Measurements from ENCODE around the gene PLA2G1B.

PLA2G1B gene

GRCh38 chr12:120367233-120367923 lies 39.8 kb upstream of the PLA2G1B start:
- Histone ChIP-seq H3K27me3 (ENCODE audit: control insufficient read depth, insufficient read depth, low read length) (peaks cover 6% of the 10 kb centered on the region; the same call in 1 of the 2 replicates), H3K4me3 (ENCODE audit: low read length) (peak overlapping the region; percentile 64; the same call in 1 of the 2 replicates), H3K36me3 (ENCODE audit: control insufficient read depth, insufficient read depth, low read length) (0 out of 2 replicates have a peak, but pooled peaks cover 4% of the 10 kb centered on the region), H3K4me1 (ENCODE audit: control insufficient read depth, insufficient read depth, low read length) (peaks cover 6% of the 10 kb centered on the region; the same call in 1 of the 2 replicates), H3K9me3 (ENCODE audit: control insufficient read depth, insufficient read depth, low read length) (no peaks in the 10 kb centered on the region), H3K27ac (ENCODE audit: low read length) (no peak overlapping the region)
- no peak for DNase-seq (ENCODE audit: low read depth, low spot score)
- no CpG with 5 or more reads among the region's 10 CpGs for WGBS (ENCODE audit: insufficient coverage, insufficient read length)

GRCh38 chr12:120366845-120367232 lies 39.3 kb upstream of the PLA2G1B start:
- H3K36me3 ChIP-seq (ENCODE audit: control insufficient read depth, insufficient read depth, low read length): 0 out of 2 replicates have a peak, but pooled peaks cover 4% of the 10 kb centered on the region
- no peak for DNase-seq (ENCODE audit: low read depth, low spot score)
- no peak overlapping the region for H3K27ac ChIP-seq (ENCODE audit: low read length)
- H3K4me3 ChIP-seq (ENCODE audit: low read length): no peak overlapping the region
- no CpG with 5 or more reads among the region's 7 CpGs for WGBS (ENCODE audit: insufficient coverage, insufficient read length)
- peaks cover 11% of the 10 kb centered on the region; the same call in 1 of the 2 replicates for H3K4me1 ChIP-seq (ENCODE audit: control insufficient read depth, insufficient read depth, low read length)
- no peaks in the 10 kb centered on the region for H3K9me3 ChIP-seq (ENCODE audit: control insufficient read depth, insufficient read depth, low read length)
- peaks cover 6% of the 10 kb centered on the region; the same call in 1 of the 2 replicates for H3K27me3 ChIP-seq (ENCODE audit: control insufficient read depth, insufficient read depth, low read length)

GRCh38 chr12:120366341-120366705 lies 38.7 kb upstream of the PLA2G1B start:
- H3K36me3 ChIP-seq (ENCODE audit: control insufficient read depth, insufficient read depth, low read length): 0 out of 2 replicates have a peak, but pooled peaks cover 4% of the 10 kb centered on the region
- WGBS (ENCODE audit: insufficient coverage, insufficient read length): no CpG with 5 or more reads among the region's 7 CpGs
- peaks cover 11% of the 10 kb centered on the region; the same call in 1 of the 2 replicates for H3K4me1 ChIP-seq (ENCODE audit: control insufficient read depth, insufficient read depth, low read length)
- no peak overlapping the region for H3K27ac ChIP-seq (ENCODE audit: low read length)
- no peak overlapping the region for H3K4me3 ChIP-seq (ENCODE audit: low read length)
- H3K9me3 ChIP-seq (ENCODE audit: control insufficient read depth, insufficient read depth, low read length): no peaks in the 10 kb centered on the region
- DNase-seq (ENCODE audit: low read depth, low spot score): no peak
- peaks cover 4% of the 10 kb centered on the region; the same call in 1 of the 2 replicates for H3K27me3 ChIP-seq (ENCODE audit: control insufficient read depth, insufficient read depth, low read length)

GRCh38 chr12:120365675-120366340 lies 38.2 kb upstream of the PLA2G1B start:
- 0 out of 2 replicates have a peak, but pooled peaks cover 4% of the 10 kb centered on the region for H3K36me3 ChIP-seq (ENCODE audit: control insufficient read depth, insufficient read depth, low read length)
- no peak overlapping the region for H3K4me3 ChIP-seq (ENCODE audit: low read length)
- no peak overlapping the region for H3K27ac ChIP-seq (ENCODE audit: low read length)
- H3K4me1 ChIP-seq (ENCODE audit: control insufficient read depth, insufficient read depth, low read length): peaks cover 11% of the 10 kb centered on the region; the same call in 1 of the 2 replicates
- no CpG with 5 or more reads among the region's 13 CpGs for WGBS (ENCODE audit: insufficient coverage, insufficient read length)
- no peak for DNase-seq (ENCODE audit: low read depth, low spot score)
- no peaks in the 10 kb centered on the region for H3K9me3 ChIP-seq (ENCODE audit: control insufficient read depth, insufficient read depth, low read length)
- H3K27me3 ChIP-seq (ENCODE audit: control insufficient read depth, insufficient read depth, low read length): peaks cover 4% of the 10 kb centered on the region; the same call in 1 of the 2 replicates

GRCh38 chr12:120364487-120364886 lies 36.9 kb upstream of the PLA2G1B start:
- Histone ChIP-seq H3K27ac (ENCODE audit: low read length) (no peak overlapping the region), H3K4me3 (ENCODE audit: low read length) (no peak overlapping the region), H3K27me3 (ENCODE audit: control insufficient read depth, insufficient read depth, low read length) (no peaks in the 10 kb centered on the region), H3K9me3 (ENCODE audit: control insufficient read depth, insufficient read depth, low read length) (no peaks in the 10 kb centered on the region), H3K36me3 (ENCODE audit: control insufficient read depth, insufficient read depth, low read length) (0 out of 2 replicates have a peak, but pooled peaks cover 4% of the 10 kb centered on the region), H3K4me1 (ENCODE audit: control insufficient read depth, insufficient read depth, low read length) (peaks cover 9% of the 10 kb centered on the region; the same call in 1 of the 2 replicates)
- WGBS (ENCODE audit: insufficient coverage, insufficient read length): no CpG with 5 or more reads among the region's 6 CpGs
- DNase-seq (ENCODE audit: low read depth, low spot score): no peak

GRCh38 chr12:120363274-120363855 lies 35.8 kb upstream of the PLA2G1B start:
- no CpG with 5 or more reads among the region's 9 CpGs for WGBS (ENCODE audit: insufficient coverage, insufficient read length)

GRCh38 chr12:120362516-120363273 lies 35.1 kb upstream of the PLA2G1B start:
- H3K36me3 ChIP-seq (ENCODE audit: control insufficient read depth, insufficient read depth, low read length): 0 out of 2 replicates have a peak, but pooled peaks cover 4% of the 10 kb centered on the region
- H3K9me3 ChIP-seq (ENCODE audit: control insufficient read depth, insufficient read depth, low read length): no peaks in the 10 kb centered on the region
- H3K4me3 ChIP-seq (ENCODE audit: low read length): no peak overlapping the region
- WGBS (ENCODE audit: insufficient coverage, insufficient read length): no CpG with 5 or more reads among the region's 14 CpGs
- H3K27me3 ChIP-seq (ENCODE audit: control insufficient read depth, insufficient read depth, low read length): no peaks in the 10 kb centered on the region
- peaks cover 13% of the 10 kb centered on the region for H3K4me1 ChIP-seq (ENCODE audit: control insufficient read depth, insufficient read depth, low read length)
- DNase-seq (ENCODE audit: low read depth, low spot score): no peak
- no peak overlapping the region for H3K27ac ChIP-seq (ENCODE audit: low read length)

More at GRCh38 chr12:120363274-120363855, 35.8 kb upstream of the PLA2G1B start:
- no peak overlapping the region for H3K27ac ChIP-seq (ENCODE audit: low read length)
- no peaks in the 10 kb centered on the region for H3K9me3 ChIP-seq (ENCODE audit: control insufficient read depth, insufficient read depth, low read length)
- H3K36me3 ChIP-seq (ENCODE audit: control insufficient read depth, insufficient read depth, low read length): 0 out of 2 replicates have a peak, but pooled peaks cover 4% of the 10 kb centered on the region
- DNase-seq (ENCODE audit: low read depth, low spot score): no peak
- no peaks in the 10 kb centered on the region for H3K27me3 ChIP-seq (ENCODE audit: control insufficient read depth, insufficient read depth, low read length)
- no peak overlapping the region for H3K4me3 ChIP-seq (ENCODE audit: low read length)
- peaks cover 13% of the 10 kb centered on the region for H3K4me1 ChIP-seq (ENCODE audit: control insufficient read depth, insufficient read depth, low read length)

GRCh38 chr12:120361506-120362208 lies 34.1 kb upstream of the PLA2G1B start:
- Histone ChIP-seq H3K36me3 (ENCODE audit: control insufficient read depth, insufficient read depth, low read length) (0 out of 2 replicates have a peak, but pooled peaks cover 6% of the 10 kb centered on the region), H3K9me3 (ENCODE audit: control insufficient read depth, insufficient read depth, low read length) (no peaks in the 10 kb centered on the region), H3K27me3 (ENCODE audit: control insufficient read depth, insufficient read depth, low read length) (no peaks in the 10 kb centered on the region), H3K4me3 (ENCODE audit: low read length) (peak overlapping the region; percentile 21; the same call in 1 of the 2 replicates), H3K4me1 (ENCODE audit: control insufficient read depth, insufficient read depth, low read length) (peaks cover 13% of the 10 kb centered on the region), H3K27ac (ENCODE audit: low read length) (no peak overlapping the region)
- WGBS (ENCODE audit: insufficient coverage, insufficient read length): no CpG with 5 or more reads among the region's 56 CpGs
- DNase-seq (ENCODE audit: low read depth, low spot score): peak; percentile 81

GRCh38 chr12:120359128-120359527 lies 31.5 kb upstream of the PLA2G1B start:
- Histone ChIP-seq H3K27me3 (ENCODE audit: control insufficient read depth, insufficient read depth, low read length) (no peaks in the 10 kb centered on the region), H3K9me3 (ENCODE audit: control insufficient read depth, insufficient read depth, low read length) (no peaks in the 10 kb centered on the region), H3K4me3 (ENCODE audit: low read length) (no peak overlapping the region), H3K36me3 (ENCODE audit: control insufficient read depth, insufficient read depth, low read length) (0 out of 2 replicates have a peak, but pooled peaks cover 6% of the 10 kb centered on the region), H3K27ac (ENCODE audit: low read length) (no peak overlapping the region), H3K4me1 (ENCODE audit: control insufficient read depth, insufficient read depth, low read length) (peaks cover 13% of the 10 kb centered on the region)
- DNase-seq (ENCODE audit: low read depth, low spot score): no peak
- no CpG with 5 or more reads among the region's 1 CpG for WGBS (ENCODE audit: insufficient coverage, insufficient read length)

Data from iPS DF 6.9 (cell line).